K562 (cell line): ENCODE data around the gene NELFE. TPM values are rescaled to one million over a fixed set of nuclear protein-coding genes. Genes with fewer than 3 reads are reported as not detected.
A peak's percentile ranks its signal among the peaks of the same experiment; 100 is the strongest.

Experiments used
- CBX1 ChIP-seq: sonication (generic); IDR thresholded peaks from 2 replicates; pipeline ENCODE4 v1.6.1; 2016; ENCODE audit warnings: antibody characterized with exemption, low read depth, mild to moderate bottlenecking
- CTBP1 ChIP-seq: fragments of 450-650 bp; IDR thresholded peaks from 2 replicates; pipeline ENCODE4 v1.6.1; 2016; ENCODE audit warnings: borderline replicate concordance
- KDM2B ChIP-seq: fragments of 250-450 bp; sonication (Bioruptor Pico); IDR thresholded peaks from 2 replicates; pipeline ENCODE4 v1.8.0; 2021; ENCODE audit warnings: mild to moderate bottlenecking, moderate library complexity
- MYC ChIP-seq, 2 experiments: fragments of 250-450 bp in 1 of 2; sonication (Bioruptor Pico) in 1 of 2; IDR thresholded peaks; 2 replicates each; pipeline versions ENCODE4 v1.5.1 to v1.6.1; 2012 to 2021; ENCODE audit warnings: low read depth in 2 of 2, borderline replicate concordance in 1 of 2, improper control_type of control experiment in 1 of 2, low read length in 1 of 2, mild to moderate bottlenecking in 1 of 2, moderate library complexity in 1 of 2
- NFIX ChIP-seq: fragments of 250-450 bp; sonication (Bioruptor Pico); IDR thresholded peaks from 2 replicates; pipeline ENCODE4 v1.4.0; 2020; ENCODE audit warnings: low read depth, mild to moderate bottlenecking, moderate library complexity
- PHF8 ChIP-seq: fragments of 200-600 bp; sonication (generic); IDR thresholded peaks from 2 replicates; pipeline ENCODE4 v1.6.1; 2012; ENCODE audit warnings: mixed run types, mild to moderate bottlenecking, inconsistent platforms, low read length, moderate library complexity, borderline replicate concordance
- PHTF2 ChIP-seq: fragments of 250-450 bp; sonication (Bioruptor Pico); IDR thresholded peaks from 2 replicates; pipeline ENCODE4 v1.5.0; 2021; ENCODE audit warnings: mild to moderate bottlenecking
- SP2 ChIP-seq: IDR thresholded peaks from 2 replicates; pipeline ENCODE4 v1.6.1; 2011; ENCODE audit warnings: mild to moderate bottlenecking, low read depth, low read length, moderate library complexity; ENCODE audit not compliant: poor library complexity, severe bottlenecking; ENCODE audit errors: extremely low read depth
- TEAD4 ChIP-seq, 2 experiments: sonication (generic) in 1 of 2; formaldehyde crosslinking in 1 of 2; IDR thresholded peaks; 2 replicates each; pipeline versions ENCODE4 v1.6.1 to v1.8.0; 2012 to 2022; ENCODE audit warnings: borderline replicate concordance in 1 of 2, inconsistent platforms in 1 of 2, low read length in 1 of 2, mild to moderate bottlenecking in 1 of 2, missing genetic modification reagents in 1 of 2
- ZNF124 ChIP-seq: sonication (generic); formaldehyde crosslinking; IDR thresholded peaks from 2 replicates; pipeline ENCODE4 v1.8.1; 2022; ENCODE audit warnings: missing genetic modification reagents
- ZNF212 ChIP-seq: fragments of 450-650 bp; formaldehyde crosslinking; IDR thresholded peaks from 2 replicates; pipeline ENCODE4 v1.4.0; 2020; ENCODE audit warnings: mild to moderate bottlenecking
- ZNF436 ChIP-seq: fragments of 250-450, 450-650 bp; sonication (Bioruptor Pico); formaldehyde crosslinking; IDR thresholded peaks from 2 replicates; pipeline ENCODE4 v1.7.0; 2020; ENCODE audit warnings: mild to moderate bottlenecking
- ZNF717 ChIP-seq: fragments of 250-450 bp; sonication (Bioruptor Pico); IDR thresholded peaks from 2 replicates; pipeline ENCODE4 v1.5.0; 2021
- polyA plus RNA-seq, 8 experiments: library from polyadenylated mRNA; depleted of rRNA in 4 of 8; stranded (reverse) in 5 of 8; unstranded in 3 of 8; fragments of >200 nt; fragmentation: Nextera tagmentation in 2 of 8; fragmentation: Illumina TruSeq in 1 of 8; extraction: Ambion mirVana in 2 of 8; extraction: Trizol in 1 of 8; gene quantifications; 2 replicates each; pipeline versions ENCODE4 v1.2.1 to v1.2.3, GENCODE V29; 2011 to 2014; ENCODE audit warnings: inconsistent platforms in 1 of 8, missing spikeins in 1 of 8
- total RNA-seq, 7 experiments: library from RNA; depleted of rRNA in 6 of 7; stranded (reverse); fragments of >200 nt in 6 of 7; fragmentation: Illumina TruSeq in 2 of 7; extraction: Trizol in 2 of 7; gene quantifications; 2 replicates each; pipeline versions ENCODE4 v1.2.1 to v1.2.3, GENCODE V29; 2011 to 2021; ENCODE audit warnings: low replicate concordance in 1 of 7
- TF ChIP-seq, protein P1 (sequence below): sonication (generic); formaldehyde crosslinking; IDR thresholded peaks from 2 replicates; pipeline ENCODE4 v1.8.0; 2023; ENCODE audit warnings: mild to moderate bottlenecking, missing genetic modification reagents
- TF ChIP-seq, protein P2 (sequence below): fragments of 250-450 bp; sonication (Bioruptor Pico); IDR thresholded peaks from 2 replicates; pipeline ENCODE4 v1.4.0; 2020; ENCODE audit warnings: mild to moderate bottlenecking, moderate library complexity
- TF ChIP-seq, protein P3 (sequence below): sonication (generic); formaldehyde crosslinking; IDR thresholded peaks from 2 replicates; pipeline ENCODE4 v1.8.1; 2023; ENCODE audit warnings: mild to moderate bottlenecking, missing genetic modification reagents, moderate library complexity
- TF ChIP-seq, protein P4 (sequence below): fragments of 450-650 bp; formaldehyde crosslinking; IDR thresholded peaks from 2 replicates; pipeline ENCODE4 v1.4.0; 2020; ENCODE audit warnings: mild to moderate bottlenecking, moderate library complexity

Gene NELFE
- total and polyA plus RNA-seq, 9 of the 15 experiments (the other 6 are each of a cell fraction or from before 2014, with no cell fraction given) = 15.2 to 157 (median 91.5) TPM

DNA sequence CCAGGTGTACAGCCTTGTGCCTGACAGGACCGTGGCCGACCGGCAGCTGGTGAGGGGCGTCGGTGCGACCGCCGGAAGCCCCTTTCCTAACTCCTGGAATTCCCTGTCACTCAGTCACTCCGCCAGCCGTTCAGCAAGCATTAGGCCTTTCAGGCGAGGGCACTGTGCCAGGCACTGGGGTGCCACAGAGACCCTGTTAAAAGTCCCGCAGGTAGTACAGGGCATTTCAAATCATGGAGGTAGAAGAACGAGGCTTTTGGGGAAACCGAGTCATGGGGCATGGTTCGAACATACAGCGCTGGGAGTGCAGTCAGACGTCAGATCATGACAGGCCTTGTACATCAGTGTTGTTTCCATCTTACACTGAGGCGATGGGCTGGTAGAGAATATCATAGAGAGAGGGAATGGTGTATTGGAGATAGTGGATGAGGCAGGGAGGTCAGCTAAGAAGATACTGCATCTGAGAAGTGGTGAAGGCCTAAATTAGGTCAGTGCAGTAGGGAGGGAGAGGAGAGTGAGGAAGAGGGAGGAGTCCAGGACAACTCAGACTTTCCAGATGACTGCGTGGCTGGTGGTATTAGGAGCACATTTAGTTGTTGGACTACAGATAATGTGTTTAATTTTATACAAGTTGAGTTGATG lies 14.1 kb upstream of the NELFE start (continued):
- TF ChIP-seq PHF8 (0 out of 2 replicates have a peak, but pooled peaks have one; percentile 54), TEAD4 (IDR thresholded peaks at IDR 0.05; ENCODE audit: low read length) (no peak; the same call in 1 of the 2 replicates), TEAD4 (CRISPR knock-in tag; IDR thresholded peaks at IDR 0.05; ENCODE audit: borderline replicate concordance) (no peak), ZNF212 (no peak), ZNF124 (CRISPR knock-in tag) (no peak), MYC (IDR thresholded peaks at IDR 0.05; ENCODE audit: low read depth, low read length) (no peak), MYC (CRISPR knock-in tag; IDR thresholded peaks at IDR 0.05; ENCODE audit: borderline replicate concordance, low read depth) (no peak; the same call in 1 of the 2 replicates), NFIX (CRISPR knock-in tag) (no peak), SP2 (no peak), ZNF717 (CRISPR knock-in tag) (no peak), KDM2B (CRISPR knock-in tag) (no peak), ZNF436 (CRISPR knock-in tag) (no peak), PHTF2 (CRISPR knock-in tag) (no peak), CBX1 (no peak; the same call in 1 of the 2 replicates), CTBP1 (no peak; the same call in 1 of the 2 replicates)
- TF ChIP-seq, protein P1, sequence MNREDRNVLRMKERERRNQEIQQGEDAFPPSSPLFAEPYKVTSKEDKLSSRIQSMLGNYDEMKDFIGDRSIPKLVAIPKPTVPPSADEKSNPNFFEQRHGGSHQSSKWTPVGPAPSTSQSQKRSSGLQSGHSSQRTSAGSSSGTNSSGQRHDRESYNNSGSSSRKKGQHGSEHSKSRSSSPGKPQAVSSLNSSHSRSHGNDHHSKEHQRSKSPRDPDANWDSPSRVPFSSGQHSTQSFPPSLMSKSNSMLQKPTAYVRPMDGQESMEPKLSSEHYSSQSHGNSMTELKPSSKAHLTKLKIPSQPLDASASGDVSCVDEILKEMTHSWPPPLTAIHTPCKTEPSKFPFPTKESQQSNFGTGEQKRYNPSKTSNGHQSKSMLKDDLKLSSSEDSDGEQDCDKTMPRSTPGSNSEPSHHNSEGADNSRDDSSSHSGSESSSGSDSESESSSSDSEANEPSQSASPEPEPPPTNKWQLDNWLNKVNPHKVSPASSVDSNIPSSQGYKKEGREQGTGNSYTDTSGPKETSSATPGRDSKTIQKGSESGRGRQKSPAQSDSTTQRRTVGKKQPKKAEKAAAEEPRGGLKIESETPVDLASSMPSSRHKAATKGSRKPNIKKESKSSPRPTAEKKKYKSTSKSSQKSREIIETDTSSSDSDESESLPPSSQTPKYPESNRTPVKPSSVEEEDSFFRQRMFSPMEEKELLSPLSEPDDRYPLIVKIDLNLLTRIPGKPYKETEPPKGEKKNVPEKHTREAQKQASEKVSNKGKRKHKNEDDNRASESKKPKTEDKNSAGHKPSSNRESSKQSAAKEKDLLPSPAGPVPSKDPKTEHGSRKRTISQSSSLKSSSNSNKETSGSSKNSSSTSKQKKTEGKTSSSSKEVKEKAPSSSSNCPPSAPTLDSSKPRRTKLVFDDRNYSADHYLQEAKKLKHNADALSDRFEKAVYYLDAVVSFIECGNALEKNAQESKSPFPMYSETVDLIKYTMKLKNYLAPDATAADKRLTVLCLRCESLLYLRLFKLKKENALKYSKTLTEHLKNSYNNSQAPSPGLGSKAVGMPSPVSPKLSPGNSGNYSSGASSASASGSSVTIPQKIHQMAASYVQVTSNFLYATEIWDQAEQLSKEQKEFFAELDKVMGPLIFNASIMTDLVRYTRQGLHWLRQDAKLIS (CRISPR knock-in tag) = no peak; the same call in none of the 2 replicates
- TF ChIP-seq, protein P2, sequence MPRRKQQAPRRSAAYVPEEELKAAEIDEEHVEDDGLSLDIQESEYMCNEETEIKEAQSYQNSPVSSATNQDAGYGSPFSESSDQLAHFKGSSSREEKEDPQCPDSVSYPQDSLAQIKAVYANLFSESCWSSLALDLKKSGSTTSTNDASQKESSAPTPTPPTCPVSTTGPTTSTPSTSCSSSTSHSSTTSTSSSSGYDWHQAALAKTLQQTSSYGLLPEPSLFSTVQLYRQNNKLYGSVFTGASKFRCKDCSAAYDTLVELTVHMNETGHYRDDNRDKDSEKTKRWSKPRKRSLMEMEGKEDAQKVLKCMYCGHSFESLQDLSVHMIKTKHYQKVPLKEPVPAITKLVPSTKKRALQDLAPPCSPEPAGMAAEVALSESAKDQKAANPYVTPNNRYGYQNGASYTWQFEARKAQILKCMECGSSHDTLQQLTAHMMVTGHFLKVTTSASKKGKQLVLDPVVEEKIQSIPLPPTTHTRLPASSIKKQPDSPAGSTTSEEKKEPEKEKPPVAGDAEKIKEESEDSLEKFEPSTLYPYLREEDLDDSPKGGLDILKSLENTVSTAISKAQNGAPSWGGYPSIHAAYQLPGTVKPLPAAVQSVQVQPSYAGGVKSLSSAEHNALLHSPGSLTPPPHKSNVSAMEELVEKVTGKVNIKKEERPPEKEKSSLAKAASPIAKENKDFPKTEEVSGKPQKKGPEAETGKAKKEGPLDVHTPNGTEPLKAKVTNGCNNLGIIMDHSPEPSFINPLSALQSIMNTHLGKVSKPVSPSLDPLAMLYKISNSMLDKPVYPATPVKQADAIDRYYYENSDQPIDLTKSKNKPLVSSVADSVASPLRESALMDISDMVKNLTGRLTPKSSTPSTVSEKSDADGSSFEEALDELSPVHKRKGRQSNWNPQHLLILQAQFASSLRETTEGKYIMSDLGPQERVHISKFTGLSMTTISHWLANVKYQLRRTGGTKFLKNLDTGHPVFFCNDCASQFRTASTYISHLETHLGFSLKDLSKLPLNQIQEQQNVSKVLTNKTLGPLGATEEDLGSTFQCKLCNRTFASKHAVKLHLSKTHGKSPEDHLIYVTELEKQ (CRISPR knock-in tag) = no peak
- TF ChIP-seq, protein P3, sequence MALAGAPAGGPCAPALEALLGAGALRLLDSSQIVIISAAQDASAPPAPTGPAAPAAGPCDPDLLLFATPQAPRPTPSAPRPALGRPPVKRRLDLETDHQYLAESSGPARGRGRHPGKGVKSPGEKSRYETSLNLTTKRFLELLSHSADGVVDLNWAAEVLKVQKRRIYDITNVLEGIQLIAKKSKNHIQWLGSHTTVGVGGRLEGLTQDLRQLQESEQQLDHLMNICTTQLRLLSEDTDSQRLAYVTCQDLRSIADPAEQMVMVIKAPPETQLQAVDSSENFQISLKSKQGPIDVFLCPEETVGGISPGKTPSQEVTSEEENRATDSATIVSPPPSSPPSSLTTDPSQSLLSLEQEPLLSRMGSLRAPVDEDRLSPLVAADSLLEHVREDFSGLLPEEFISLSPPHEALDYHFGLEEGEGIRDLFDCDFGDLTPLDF (CRISPR knock-in tag) = 0 out of 2 replicates have a peak, but pooled peaks have one; percentile 84
- TF ChIP-seq, protein P4, sequence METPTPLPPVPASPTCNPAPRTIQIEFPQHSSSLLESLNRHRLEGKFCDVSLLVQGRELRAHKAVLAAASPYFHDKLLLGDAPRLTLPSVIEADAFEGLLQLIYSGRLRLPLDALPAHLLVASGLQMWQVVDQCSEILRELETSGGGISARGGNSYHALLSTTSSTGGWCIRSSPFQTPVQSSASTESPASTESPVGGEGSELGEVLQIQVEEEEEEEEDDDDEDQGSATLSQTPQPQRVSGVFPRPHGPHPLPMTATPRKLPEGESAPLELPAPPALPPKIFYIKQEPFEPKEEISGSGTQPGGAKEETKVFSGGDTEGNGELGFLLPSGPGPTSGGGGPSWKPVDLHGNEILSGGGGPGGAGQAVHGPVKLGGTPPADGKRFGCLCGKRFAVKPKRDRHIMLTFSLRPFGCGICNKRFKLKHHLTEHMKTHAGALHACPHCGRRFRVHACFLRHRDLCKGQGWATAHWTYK (CRISPR knock-in tag) = 0 out of 2 replicates have a peak, but pooled peaks have one; percentile 62
